Testis (tissue), 2 donors: ENCODE measurements around the gene PAMR1.

Experiments used
- CTCF ChIP-seq, 3 experiments: fragments of 450-650 bp in 2 of 3; fragments of 200-600 bp in 1 of 3; sonication (generic) in 1 of 3; IDR thresholded peaks; one replicate each; pipeline ENCODE4 v1.5.1; 2016 to 2019; ENCODE audit warnings: antibody characterized with exemption in 3 of 3, mild to moderate bottlenecking in 2 of 3, moderate library complexity in 1 of 3
- POLR2A ChIP-seq: fragments of 450-650 bp; IDR thresholded peaks from one replicate; pipeline ENCODE4 v1.6.1; 2017; ENCODE audit warnings: antibody characterized with exemption, mild to moderate bottlenecking, moderate library complexity

GRCh38 chr11:35415487-35415886, 109.9 kb downstream of the PAMR1 start:
- TF ChIP-seq CTCF (IDR thresholded peaks at IDR 0.05) (no peak), POLR2A (no peak)
